LNCAP (cell line): ENCODE data around the gene COX5A.

Experiments used
- CTCF ChIP-seq: fragments of 450-650 bp; IDR thresholded peaks from 2 replicates; pipeline ENCODE4 v1.5.1; 2017; ENCODE audit warnings: mild to moderate bottlenecking

Gene COX5A

DNA sequence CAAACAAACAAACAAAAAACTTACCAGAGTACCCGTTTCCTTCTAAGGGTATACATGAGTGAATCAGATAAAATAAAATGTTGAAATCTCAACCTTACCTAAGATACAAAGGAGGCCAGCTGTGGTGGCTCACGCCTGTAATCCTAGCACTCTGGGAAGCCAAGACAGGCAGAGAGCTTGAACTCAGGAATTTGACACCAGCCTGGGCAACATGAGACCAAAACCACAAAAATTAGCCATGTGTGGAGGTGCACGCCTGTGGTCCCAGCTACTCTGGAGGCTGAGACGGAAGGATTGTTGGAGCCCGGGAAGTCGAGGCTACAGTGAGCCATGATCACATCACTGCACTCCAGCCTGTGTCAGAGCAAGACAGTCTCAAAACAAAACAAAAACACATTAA is 20.2 kb downstream of the COX5A start:
- no peak for TF ChIP-seq CTCF

- TF ChIP-seq CTCF = no peak
These were observed 24.8 kb downstream of the COX5A start for GRCh38 chr15:74913041-74913440.

- TF ChIP-seq CTCF = no peak
These were observed 29.2 kb downstream of the COX5A start for GRCh38 chr15:74908635-74909034.

- no peak for TF ChIP-seq CTCF
These were observed 30.6 kb downstream of the COX5A start for GRCh38 chr15:74907163-74907870.

DNA sequence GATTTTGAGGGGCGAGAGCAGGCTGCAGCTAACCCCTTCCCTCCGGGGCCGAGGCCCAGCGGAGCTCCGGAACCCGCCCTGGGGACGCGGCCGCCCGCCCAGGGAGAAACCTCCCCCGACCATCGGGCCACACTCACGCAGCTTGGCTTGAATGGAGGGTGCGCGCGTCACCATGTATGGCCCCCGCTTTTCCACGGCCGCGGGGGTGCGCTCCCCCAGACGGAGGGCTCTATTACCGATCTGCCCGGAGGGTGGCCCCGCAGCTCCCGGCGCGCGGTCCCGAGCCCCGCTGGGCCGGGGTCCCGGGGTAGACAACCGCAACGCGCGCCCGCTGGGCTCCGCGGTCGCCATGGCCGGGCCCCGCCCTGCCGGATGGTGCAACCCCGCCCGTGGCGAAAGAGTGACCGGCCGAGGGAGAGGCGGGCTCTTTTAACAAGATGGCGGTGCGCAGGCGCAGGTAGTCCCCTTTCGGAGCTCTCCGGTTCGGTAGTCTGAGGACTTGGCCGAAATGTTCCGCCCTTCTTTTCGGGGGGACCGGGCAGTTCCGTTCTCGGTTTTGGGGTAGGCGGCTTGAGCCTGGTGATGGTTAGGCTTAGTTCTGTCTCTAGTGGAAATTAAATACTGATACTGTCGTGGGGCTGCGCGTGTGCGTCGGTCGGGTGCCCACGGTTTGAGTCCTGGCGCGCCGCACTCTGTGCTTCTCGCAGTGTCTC is 31.3 kb downstream of the COX5A start, which contains the start of gene FAM219B:
TSS of gene FAM219B (minus strand) at position 402 of the 713 bp plus-strand sequence. CDS start at position 351, 51 bp downstream.
- no peak for TF ChIP-seq CTCF

DNA sequence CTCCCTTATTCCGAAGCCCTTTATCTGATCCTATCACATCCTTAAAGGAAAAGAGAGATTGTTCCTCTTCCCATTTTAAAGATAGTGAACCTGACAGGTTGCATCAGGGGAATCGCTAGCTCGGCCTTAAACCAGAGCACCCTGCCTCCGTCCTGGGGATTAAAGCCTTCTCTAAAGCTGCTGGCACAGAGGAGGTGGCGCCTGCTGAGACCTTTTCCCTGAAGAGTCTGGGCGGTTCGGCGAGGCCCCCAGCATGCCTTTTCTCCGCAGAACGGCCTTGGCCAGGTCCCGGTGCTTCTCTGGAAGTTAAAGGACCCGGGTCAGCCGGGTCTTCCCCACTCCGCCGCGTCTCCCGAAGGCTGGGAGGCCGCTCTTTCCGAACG is 31.8 kb downstream of the COX5A start:
- no peak for TF ChIP-seq CTCF

- no peak for TF ChIP-seq CTCF
These were observed 33.6 kb downstream of the COX5A start for GRCh38 chr15:74904190-74904805.
